ENCODE results near the gene CDT1. TPM values are rescaled to one million over a fixed set of nuclear protein-coding genes. Genes with fewer than 3 reads are reported as not detected.

CDT1 gene
- total RNA-seq, 4 donors from 2014 or later: 0.92 to 2.0 TPM; not detected in 2

DNA sequence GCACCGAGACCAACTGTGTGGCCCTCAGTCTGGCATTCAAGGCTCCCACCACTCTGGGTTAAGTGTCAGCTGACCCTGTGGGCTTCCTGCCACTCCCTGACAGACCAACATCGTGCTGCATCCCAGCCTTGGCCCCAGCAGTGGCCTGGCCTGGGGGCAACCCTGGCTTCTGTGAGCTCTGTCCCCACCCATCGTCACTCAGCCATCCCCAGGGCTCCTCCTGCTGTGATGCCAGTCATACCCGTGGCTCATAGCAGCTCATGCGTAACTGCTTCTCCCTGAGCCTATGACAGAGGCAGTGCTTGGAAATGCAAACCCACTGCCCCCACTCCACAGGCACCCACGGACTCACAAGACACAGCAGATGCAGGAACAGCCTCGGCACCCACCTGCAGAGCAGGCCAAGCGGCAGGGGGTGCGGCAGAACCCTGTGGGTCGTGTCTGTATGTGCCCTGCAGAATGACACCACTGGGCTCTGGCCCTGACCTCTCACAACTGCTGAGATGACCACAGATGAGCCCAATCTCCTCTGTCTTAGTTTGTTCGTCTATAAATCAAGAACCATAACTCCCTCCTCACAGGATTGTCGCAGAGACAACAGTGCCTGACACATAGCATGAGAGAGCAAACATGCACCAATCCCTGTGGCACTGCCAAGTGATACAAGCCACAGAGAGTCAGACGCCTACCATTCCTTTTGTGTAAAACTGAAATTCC, 45.2 kb upstream of the CDT1 start:
- Histone ChIP-seq H3K27ac (peak overlapping the region; percentile 22 to 96 (median 92)), H3K4me3 (no peak overlapping the region), H3K27me3 (no peaks in the 10 kb centered on the region), H3K4me1 (peaks cover 0 to 95% (median 48%) of the 10 kb centered on the region in 3 donors), H3K36me3 (no peaks in the 10 kb centered on the region), H3K9me3 (no peaks in the 10 kb centered on the region)
- ATAC-seq: no peak
- WGBS, 2 donors (ENCODE audit: low coverage in 1 of 2): 65 to 93% methylated on average over 2 of the region's 13 CpGs
- TF ChIP-seq POLR2AphosphoS5 (IDR thresholded peaks at IDR 0.05): no peak
- TF ChIP-seq, protein P1, sequence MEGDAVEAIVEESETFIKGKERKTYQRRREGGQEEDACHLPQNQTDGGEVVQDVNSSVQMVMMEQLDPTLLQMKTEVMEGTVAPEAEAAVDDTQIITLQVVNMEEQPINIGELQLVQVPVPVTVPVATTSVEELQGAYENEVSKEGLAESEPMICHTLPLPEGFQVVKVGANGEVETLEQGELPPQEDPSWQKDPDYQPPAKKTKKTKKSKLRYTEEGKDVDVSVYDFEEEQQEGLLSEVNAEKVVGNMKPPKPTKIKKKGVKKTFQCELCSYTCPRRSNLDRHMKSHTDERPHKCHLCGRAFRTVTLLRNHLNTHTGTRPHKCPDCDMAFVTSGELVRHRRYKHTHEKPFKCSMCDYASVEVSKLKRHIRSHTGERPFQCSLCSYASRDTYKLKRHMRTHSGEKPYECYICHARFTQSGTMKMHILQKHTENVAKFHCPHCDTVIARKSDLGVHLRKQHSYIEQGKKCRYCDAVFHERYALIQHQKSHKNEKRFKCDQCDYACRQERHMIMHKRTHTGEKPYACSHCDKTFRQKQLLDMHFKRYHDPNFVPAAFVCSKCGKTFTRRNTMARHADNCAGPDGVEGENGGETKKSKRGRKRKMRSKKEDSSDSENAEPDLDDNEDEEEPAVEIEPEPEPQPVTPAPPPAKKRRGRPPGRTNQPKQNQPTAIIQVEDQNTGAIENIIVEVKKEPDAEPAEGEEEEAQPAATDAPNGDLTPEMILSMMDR (IDR thresholded peaks at IDR 0.05): no peak
- TF ChIP-seq EP300 (IDR thresholded peaks at IDR 0.05): no peak
- no peak for TF ChIP-seq POLR2A (IDR thresholded peaks at IDR 0.05)

DNA sequence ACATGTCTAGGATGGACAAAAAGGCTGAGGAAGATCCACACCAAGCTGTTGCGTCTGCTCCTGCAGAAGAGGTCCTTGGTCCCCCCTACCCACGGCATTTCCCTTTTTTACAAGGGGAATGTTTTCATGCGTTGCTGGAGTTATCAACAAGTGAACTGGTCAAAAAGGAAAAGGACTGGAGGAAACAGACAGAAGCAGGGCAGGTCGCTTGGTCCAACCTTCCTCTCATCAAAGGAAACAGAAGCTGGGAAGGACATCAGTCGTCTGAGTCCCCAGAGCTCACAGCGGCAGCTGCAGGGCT, 44.7 kb upstream of the CDT1 start:
- Histone ChIP-seq H3K4me3 (no peak overlapping the region), H3K36me3 (peaks cover 0 to 2% of the 10 kb centered on the region in 2 donors), H3K9me3 (no peaks in the 10 kb centered on the region), H3K4me1 (peaks cover 0 to 95% (median 53%) of the 10 kb centered on the region in 3 donors), H3K27me3 (no peaks in the 10 kb centered on the region), H3K27ac (peak overlapping the region; percentile 22 to 96 (median 92))
- TF ChIP-seq POLR2AphosphoS5 (IDR thresholded peaks at IDR 0.05) (no peak), EP300 (IDR thresholded peaks at IDR 0.05) (no peak), POLR2A (IDR thresholded peaks at IDR 0.05) (no peak)
- TF ChIP-seq, protein P1 (IDR thresholded peaks at IDR 0.05): no peak
- 20 to 83% methylated on average over 1 to 6 of the region's 6 CpGs for WGBS, 2 donors (ENCODE audit: low coverage in 1 of 2)
- no peak for ATAC-seq

DNA sequence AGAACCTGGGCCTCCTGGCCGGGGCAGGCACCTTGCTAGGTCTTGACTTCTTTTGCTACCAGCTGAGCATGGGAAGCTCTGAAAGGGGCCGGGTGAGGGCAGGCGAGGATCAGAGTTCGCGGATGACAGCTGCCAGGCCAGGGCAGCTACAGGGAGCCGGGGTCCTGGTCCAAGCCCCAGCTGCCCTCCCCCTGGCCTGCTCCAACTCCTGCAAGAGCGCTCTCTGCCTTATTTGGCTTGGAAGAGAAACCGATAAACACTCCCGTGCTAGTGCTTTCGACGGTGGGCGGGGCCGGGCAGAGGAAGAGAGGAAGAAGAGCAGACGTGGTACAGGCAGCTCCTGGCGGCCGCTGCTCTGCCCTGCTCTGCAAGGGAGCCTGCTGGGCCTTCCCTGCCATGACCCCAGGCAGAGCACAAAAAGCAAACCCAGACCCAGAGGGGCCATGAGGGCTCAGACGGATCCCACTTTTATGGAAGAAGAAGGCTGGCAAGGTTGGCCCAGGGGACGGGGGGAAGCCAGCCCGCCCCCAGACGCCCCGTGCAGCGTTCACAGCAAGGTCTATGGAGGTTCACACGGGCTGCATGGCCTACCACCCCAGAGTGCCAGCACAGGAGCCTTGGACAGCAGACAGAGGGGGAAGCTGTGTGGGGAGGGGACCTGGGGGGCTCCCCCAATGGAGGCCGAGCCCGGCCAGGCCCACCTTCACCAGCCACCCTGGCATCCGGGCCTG, 44.2 kb upstream of the CDT1 start:
- Histone ChIP-seq H3K9me3 (no peaks in the 10 kb centered on the region), H3K27me3 (no peaks in the 10 kb centered on the region), H3K4me1 (peaks cover 0 to 95% (median 55%) of the 10 kb centered on the region in 3 donors), H3K27ac (peak overlapping the region; percentile 81 to 96 (median 92)), H3K4me3 (peak overlapping the region in 1 of 2 donors; percentile 36), H3K36me3 (peaks cover 0 to 6% of the 10 kb centered on the region in 2 donors)
- peak; percentile 39 to 42 for TF ChIP-seq POLR2A (IDR thresholded peaks at IDR 0.05)
- peak; percentile 73 for TF ChIP-seq POLR2AphosphoS5 (IDR thresholded peaks at IDR 0.05)
- TF ChIP-seq, protein P1 (IDR thresholded peaks at IDR 0.05): peak in 3 of 4 experiments; percentile 51 to 64 (median 54)
- TF ChIP-seq EP300 (IDR thresholded peaks at IDR 0.05): no peak
- 30 to 54% methylated on average over 4 to 6 of the region's 26 CpGs for WGBS, 2 donors (ENCODE audit: low coverage in 1 of 2)
- ATAC-seq: peak; percentile 81

DNA sequence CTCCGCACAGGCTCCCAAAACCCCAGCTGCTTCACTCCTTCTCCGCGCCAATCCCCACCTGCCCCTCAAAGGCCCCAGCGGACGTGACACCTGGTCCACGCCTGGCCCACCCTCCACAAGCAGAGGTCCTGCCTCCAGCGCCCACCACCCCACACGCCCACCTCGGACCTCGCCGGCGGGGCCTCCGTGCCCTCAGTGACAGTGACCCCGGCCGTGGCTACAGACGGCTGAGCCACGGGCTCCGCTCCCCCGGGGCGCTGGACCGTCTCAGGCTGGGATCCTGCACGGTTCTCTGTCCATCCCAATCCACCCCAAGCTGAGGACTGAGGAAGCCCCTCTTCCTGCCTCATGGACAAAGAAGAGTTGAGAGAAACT, 43.6 kb upstream of the CDT1 start:
- Histone ChIP-seq H3K9me3 (no peaks in the 10 kb centered on the region), H3K27me3 (no peaks in the 10 kb centered on the region), H3K4me1 (peaks cover 0 to 95% (median 58%) of the 10 kb centered on the region in 3 donors), H3K4me3 (peak overlapping the region in 1 of 2 donors; percentile 36), H3K36me3 (peaks cover 0 to 6% of the 10 kb centered on the region in 2 donors), H3K27ac (peak overlapping the region; percentile 81 to 96 (median 92))
- no peak for ATAC-seq
- WGBS, 2 donors (ENCODE audit: low coverage in 1 of 2): no CpG with 5 or more reads among the region's 22 CpGs
- TF ChIP-seq, protein P1 (IDR thresholded peaks at IDR 0.05): no peak
- TF ChIP-seq POLR2A (IDR thresholded peaks at IDR 0.05): no peak
- TF ChIP-seq EP300 (IDR thresholded peaks at IDR 0.05): no peak
